Esophagus muscularis mucosa (tissue), 4 donors: ENCODE data around the gene PANX3. TPM values are rescaled to one million over a fixed set of nuclear protein-coding genes. Genes with fewer than 3 reads are reported as not detected.

Source experiments
- DNase-seq: peaks from one replicate; pipeline ENCODE4 v3.0.0-alpha.2; 2017; ENCODE audit errors: extremely low spot score
- H3K27ac ChIP-seq, 4 donors: fragments of 200-600 bp; sonication (generic); replicated peaks in 1 of 4; 1 replicate in 3 of 4; 2 replicates in 1 of 4; pipeline ENCODE4 v1.5.1; 2016 to 2019; ENCODE audit warnings: mild to moderate bottlenecking in 1 of 4
- H3K27me3 ChIP-seq, 4 donors: fragments of 200-600 bp; sonication (generic); one replicate each; pipeline versions ENCODE4 v1.5.1 to v1.6.0; 2016 to 2019
- H3K36me3 ChIP-seq, 4 donors: fragments of 200-600 bp; sonication (generic); one replicate each; pipeline ENCODE4 v1.5.1; 2016 to 2019
- H3K4me1 ChIP-seq, 4 donors: fragments of 200-600 bp; sonication (generic); one replicate each; pipeline ENCODE4 v1.5.1; 2016 to 2019
- H3K4me3 ChIP-seq, 4 donors: fragments of 200-600 bp; sonication (generic); 1 replicate in 2 of 4; 2 replicates in 2 of 4; pipeline ENCODE4 v1.5.1; 2016 to 2019; ENCODE audit warnings: mild to moderate bottlenecking in 4 of 4, moderate library complexity in 1 of 4
- H3K9me3 ChIP-seq, 4 donors: fragments of 200-600 bp; sonication (generic); 1 replicate in 3 of 4; 2 replicates in 1 of 4; pipeline ENCODE4 v1.5.1; 2016 to 2019
- EP300 ChIP-seq: sonication (generic); formaldehyde crosslinking; IDR thresholded peaks from one replicate; pipeline ENCODE4 v1.6.1; 2017; ENCODE audit warnings: antibody characterized with exemption
- POLR2A ChIP-seq: fragments of 450-650 bp; IDR thresholded peaks from one replicate; pipeline ENCODE4 v1.6.1; 2017; ENCODE audit warnings: antibody characterized with exemption, moderate library complexity, mild to moderate bottlenecking, low read depth
- POLR2AphosphoS5 ChIP-seq, 2 donors: sonication (generic); formaldehyde crosslinking; IDR thresholded peaks; one replicate each; pipeline ENCODE4 v1.6.1; 2017; ENCODE audit warnings: antibody characterized with exemption in 2 of 2
- WGBS: methylation state at CpG from one replicate; pipeline ENCODE4 v1.1.5; 2018; 5-methylcytosine and 5-hydroxymethylcytosine counted together
- intact Hi-C: fragments of 100-400 bp; cut with DNase I; formaldehyde crosslinking; loops from one replicate; pipeline ENCODE4 v1.15.1; 2023
- total RNA-seq, 4 donors: library from RNA; depleted of rRNA; stranded (reverse); fragments of >200 nt; gene quantifications; one replicate each; pipeline versions ENCODE4 v1.1.0 to v1.2.1, GENCODE V29; 2016
- TF ChIP-seq, protein P1 (sequence below), 3 experiments: fragments of 200-600 bp in 2 of 3; fragments of 450-650 bp in 1 of 3; sonication (generic) in 2 of 3; IDR thresholded peaks; one replicate each; pipeline ENCODE4 v1.5.1; 2017 to 2019; ENCODE audit warnings: antibody characterized with exemption in 3 of 3, mild to moderate bottlenecking in 2 of 3, moderate library complexity in 1 of 3

PANX3 gene
- total RNA-seq, 4 donors from 2014 or later: not detected

DNA sequence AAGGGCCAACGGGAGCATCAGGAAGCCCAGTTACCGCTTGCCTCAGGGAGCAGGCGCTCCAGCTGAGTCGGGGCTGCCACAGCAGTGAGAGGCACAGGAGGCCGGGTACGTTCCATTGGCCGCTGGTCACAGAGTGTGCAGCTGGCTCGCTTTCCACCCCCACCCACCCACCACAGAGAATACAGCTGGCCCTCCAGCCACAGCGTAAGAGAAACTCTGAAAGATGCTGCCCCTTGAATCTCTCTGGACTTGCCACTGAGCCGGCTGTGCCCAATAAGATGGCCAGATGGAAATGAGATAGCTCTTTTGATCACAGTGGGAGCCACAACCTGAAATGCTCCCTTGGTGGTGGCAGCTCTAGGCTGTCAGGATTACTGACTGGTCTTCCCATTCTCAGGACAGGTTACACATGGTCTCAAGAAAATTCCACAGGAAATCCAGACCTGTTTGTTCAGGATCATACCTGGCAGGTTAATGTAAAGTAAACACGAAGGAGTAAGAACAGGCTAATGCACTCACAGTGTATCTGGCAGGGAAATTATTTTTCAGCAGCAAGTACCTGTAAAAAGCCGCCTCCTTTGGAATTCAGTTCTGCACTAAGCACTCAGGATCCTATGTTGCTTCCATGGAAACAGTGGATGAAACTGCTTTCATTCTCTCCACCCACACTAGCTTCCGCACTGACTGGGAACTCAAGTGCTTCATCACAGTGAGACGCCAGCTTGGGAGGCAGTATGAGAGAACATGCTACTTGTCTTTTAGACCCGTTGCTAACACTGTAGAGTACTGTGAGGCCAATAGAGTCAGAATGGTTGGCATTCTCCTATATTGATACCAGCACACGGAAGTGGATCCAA is 45.8 kb downstream of the PANX3 start:
- no peak overlapping the region for H3K4me3 ChIP-seq
- no peaks in the 10 kb centered on the region for H3K27me3 ChIP-seq
- 76% methylated on average over 16 of the region's 16 CpGs for WGBS
- no peak overlapping the region for H3K27ac ChIP-seq
- no peak for DNase-seq
- TF ChIP-seq POLR2A: no peak
- TF ChIP-seq, protein P1, sequence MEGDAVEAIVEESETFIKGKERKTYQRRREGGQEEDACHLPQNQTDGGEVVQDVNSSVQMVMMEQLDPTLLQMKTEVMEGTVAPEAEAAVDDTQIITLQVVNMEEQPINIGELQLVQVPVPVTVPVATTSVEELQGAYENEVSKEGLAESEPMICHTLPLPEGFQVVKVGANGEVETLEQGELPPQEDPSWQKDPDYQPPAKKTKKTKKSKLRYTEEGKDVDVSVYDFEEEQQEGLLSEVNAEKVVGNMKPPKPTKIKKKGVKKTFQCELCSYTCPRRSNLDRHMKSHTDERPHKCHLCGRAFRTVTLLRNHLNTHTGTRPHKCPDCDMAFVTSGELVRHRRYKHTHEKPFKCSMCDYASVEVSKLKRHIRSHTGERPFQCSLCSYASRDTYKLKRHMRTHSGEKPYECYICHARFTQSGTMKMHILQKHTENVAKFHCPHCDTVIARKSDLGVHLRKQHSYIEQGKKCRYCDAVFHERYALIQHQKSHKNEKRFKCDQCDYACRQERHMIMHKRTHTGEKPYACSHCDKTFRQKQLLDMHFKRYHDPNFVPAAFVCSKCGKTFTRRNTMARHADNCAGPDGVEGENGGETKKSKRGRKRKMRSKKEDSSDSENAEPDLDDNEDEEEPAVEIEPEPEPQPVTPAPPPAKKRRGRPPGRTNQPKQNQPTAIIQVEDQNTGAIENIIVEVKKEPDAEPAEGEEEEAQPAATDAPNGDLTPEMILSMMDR (IDR thresholded peaks at IDR 0.05): no peak
- intact Hi-C loops: no loop called here
- no peaks in the 10 kb centered on the region for H3K9me3 ChIP-seq
- H3K4me1 ChIP-seq: no peaks in the 10 kb centered on the region
- peaks cover 0 to 57% (median 33%) of the 10 kb centered on the region in 4 donors for H3K36me3 ChIP-seq

DNA sequence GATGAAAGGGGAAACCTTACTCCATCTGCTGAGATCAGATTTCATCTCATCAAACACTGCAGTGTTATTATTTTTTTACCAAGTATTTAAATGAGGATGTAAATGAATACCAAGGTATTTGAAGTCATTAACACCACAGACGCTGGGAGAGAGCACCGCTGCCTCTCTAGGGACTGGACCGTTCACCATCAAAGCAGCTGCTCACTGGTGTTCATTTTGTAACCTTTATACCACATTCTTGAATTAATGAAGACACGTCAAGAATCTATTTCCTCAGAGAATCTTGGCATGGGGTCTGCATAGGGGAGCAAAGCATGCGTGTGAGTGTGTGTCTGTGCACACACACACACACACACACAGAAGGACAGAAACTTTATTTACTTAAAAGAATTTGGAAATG is 46.7 kb downstream of the PANX3 start:
- no peaks in the 10 kb centered on the region for H3K9me3 ChIP-seq
- no peak overlapping the region for H3K27ac ChIP-seq
- no peak overlapping the region for H3K4me3 ChIP-seq
- intact Hi-C loops: no loop called here
- DNase-seq: no peak
- no peak for TF ChIP-seq POLR2A
- TF ChIP-seq, protein P1 (IDR thresholded peaks at IDR 0.05): no peak
- TF ChIP-seq EP300: no peak
- TF ChIP-seq POLR2AphosphoS5 (IDR thresholded peaks at IDR 0.05): no peak
- 87% methylated on average over 5 of the region's 5 CpGs for WGBS
- peaks cover 0 to 48% (median 32%) of the 10 kb centered on the region in 4 donors for H3K36me3 ChIP-seq
- H3K4me1 ChIP-seq: no peaks in the 10 kb centered on the region
- H3K27me3 ChIP-seq: no peaks in the 10 kb centered on the region

DNA sequence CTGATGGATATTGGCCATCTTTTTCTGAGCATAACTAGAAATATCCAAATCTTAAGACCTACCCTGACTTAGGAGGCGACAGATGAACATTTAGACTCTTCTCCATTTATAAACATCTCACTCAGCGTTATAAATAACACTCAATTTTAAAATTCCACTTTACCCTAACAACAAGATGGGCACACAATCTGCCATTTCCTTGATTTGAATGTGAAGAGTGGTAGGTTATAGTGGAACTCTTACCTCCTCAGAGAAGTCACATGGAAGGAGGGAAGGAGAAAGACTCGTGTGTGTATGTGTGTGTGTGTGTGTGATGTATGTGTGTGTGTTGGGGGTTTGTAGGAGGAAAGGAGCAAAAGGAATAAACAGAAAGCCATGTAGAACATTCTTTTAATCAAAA is 47.3 kb downstream of the PANX3 start:
- no peak overlapping the region for H3K4me3 ChIP-seq
- H3K27ac ChIP-seq: no peak overlapping the region
- no peaks in the 10 kb centered on the region for H3K4me1 ChIP-seq
- WGBS: 81% methylated on average over 3 of the region's 3 CpGs
- peaks cover 0 to 45% (median 26%) of the 10 kb centered on the region in 4 donors for H3K36me3 ChIP-seq
- no peak for DNase-seq
- H3K9me3 ChIP-seq: no peaks in the 10 kb centered on the region
- TF ChIP-seq POLR2A (no peak), EP300 (no peak), POLR2AphosphoS5 (IDR thresholded peaks at IDR 0.05) (no peak)
- TF ChIP-seq, protein P1 (IDR thresholded peaks at IDR 0.05): no peak
- intact Hi-C loops: no loop called here
- no peaks in the 10 kb centered on the region for H3K27me3 ChIP-seq

DNA sequence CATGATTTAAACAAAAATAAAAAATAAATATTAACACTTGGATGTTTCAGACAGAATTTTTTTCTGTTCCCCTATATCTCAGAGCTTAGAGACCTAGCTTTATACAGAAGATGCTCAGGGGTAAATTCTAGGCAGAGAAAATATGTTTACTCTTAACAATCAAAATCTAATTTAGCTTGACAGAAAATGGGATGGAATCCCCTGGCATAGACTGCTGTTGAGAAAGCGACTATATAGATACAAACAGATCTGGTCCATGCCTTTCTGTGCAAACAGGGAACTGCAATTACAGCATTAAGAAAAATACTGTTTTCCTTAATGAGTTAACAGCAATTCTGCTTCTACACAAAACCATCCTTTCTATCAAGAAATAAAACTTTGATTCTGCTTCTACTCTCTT is 47.8 kb downstream of the PANX3 start:
- Histone ChIP-seq H3K27ac (no peak overlapping the region), H3K4me1 (no peaks in the 10 kb centered on the region), H3K27me3 (no peaks in the 10 kb centered on the region), H3K4me3 (no peak overlapping the region), H3K36me3 (peaks cover 0 to 44% (median 23%) of the 10 kb centered on the region in 4 donors), H3K9me3 (no peaks in the 10 kb centered on the region)
- DNase-seq: no peak
- TF ChIP-seq POLR2AphosphoS5 (IDR thresholded peaks at IDR 0.05) (no peak), POLR2A (no peak), EP300 (no peak)
- TF ChIP-seq, protein P1 (IDR thresholded peaks at IDR 0.05): no peak
- 89% methylated on average over 1 of the region's 1 CpG for WGBS
- intact Hi-C loops: no loop called here

DNA sequence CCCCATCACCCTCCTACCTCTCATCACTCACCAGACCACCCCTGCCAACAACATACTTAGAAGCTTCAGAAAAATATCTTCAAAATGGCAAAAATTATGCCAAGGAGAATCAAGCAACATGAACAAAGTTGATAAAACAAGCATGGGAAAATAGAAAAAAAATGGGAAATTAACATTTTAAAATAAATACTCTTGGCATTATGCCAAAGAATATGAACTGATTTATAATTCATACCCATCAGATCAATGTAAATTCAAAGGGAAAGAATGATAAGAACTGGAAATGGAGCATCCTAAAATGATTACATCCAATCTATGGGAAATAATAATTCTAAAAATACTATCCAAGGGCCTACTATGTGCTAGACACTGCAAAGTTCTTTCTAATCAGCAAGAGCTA is 50.3 kb downstream of the PANX3 start:
- no peak for TF ChIP-seq EP300

More for the DNA sequence above, 50.3 kb downstream of the PANX3 start:
- H3K4me1 ChIP-seq: no peaks in the 10 kb centered on the region
- no peak overlapping the region for H3K4me3 ChIP-seq
- H3K9me3 ChIP-seq: no peaks in the 10 kb centered on the region
- no peak overlapping the region for H3K27ac ChIP-seq
- no peak for DNase-seq
- H3K36me3 ChIP-seq: peaks cover 0 to 60% (median 28%) of the 10 kb centered on the region in 4 donors
- H3K27me3 ChIP-seq: no peaks in the 10 kb centered on the region
- intact Hi-C loops: no loop called here
